MCF 10A (cell line): ENCODE measurements around the gene EXOC4. TPM values are rescaled to one million over a fixed set of nuclear protein-coding genes. Genes with fewer than 3 reads are reported as not detected.

Experiments
- BruUV-seq: library from RNA; stranded (reverse); fragments of 400-500 nt; replicated peaks from 2 replicates; lab custom pipeline; 2021; lab: Mats Ljungman, UMichigan
- CTCF ChIA-PET: fragments of 300-600 bp; sonication (Branson Sonifier 250); formaldehyde crosslinking; extraction: SDS; loops from one replicate; lab custom pipeline; 2021; ENCODE audit warnings: antibody characterized with exemption, inconsistent platforms; lab: Yijun Ruan, JAX
- POLR2A ChIA-PET: fragments of 300-600, 350-650 bp; sonication (Branson Sonifier 250); formaldehyde crosslinking; extraction: SDS; loops from one replicate; lab custom pipeline; 2020; ENCODE audit warnings: antibody characterized with exemption, inconsistent platforms; lab: Yijun Ruan, JAX
- DNase-seq: peaks from one replicate; pipeline ENCODE4 v3.0.0-alpha.2; 2018; ENCODE audit not compliant: unreplicated experiment
- H3K27ac Mint-ChIP-seq: one replicate; pipeline ENCODE4 v1.8.0; 2022; ENCODE audit warnings: mild to moderate bottlenecking, low read depth, mixed read lengths; ENCODE audit not compliant: unreplicated experiment
- H3K27me3 Mint-ChIP-seq: one replicate; pipeline ENCODE4 v1.8.0; 2022; ENCODE audit warnings: mixed read lengths; ENCODE audit not compliant: insufficient read depth, unreplicated experiment
- H3K36me3 Mint-ChIP-seq: one replicate; pipeline ENCODE4 v1.8.0; 2022; ENCODE audit warnings: mild to moderate bottlenecking, moderate library complexity, mixed read lengths; ENCODE audit not compliant: insufficient read depth, unreplicated experiment
- H3K4me1 Mint-ChIP-seq: one replicate; pipeline ENCODE4 v1.8.0; 2022; ENCODE audit warnings: mixed read lengths; ENCODE audit not compliant: insufficient read depth, unreplicated experiment
- H3K4me3 Mint-ChIP-seq: one replicate; pipeline ENCODE4 v1.8.0; 2022; ENCODE audit warnings: mild to moderate bottlenecking, moderate library complexity, mixed read lengths; ENCODE audit not compliant: unreplicated experiment
- H3K9me3 Mint-ChIP-seq: one replicate; pipeline ENCODE4 v1.8.0; 2022; ENCODE audit warnings: mixed read lengths; ENCODE audit not compliant: unreplicated experiment
- intact Hi-C: fragments of 100-400 bp; cut with micrococcal nuclease; formaldehyde crosslinking; loops from 2 replicates; pipeline ENCODE4 v1.14.1; 2022
- total RNA-seq: library from RNA; stranded (reverse); gene quantifications from 2 replicates; pipeline ENCODE4 v1.2.3, GENCODE V29; 2022
- TF ChIP-seq, protein P1 (sequence below): fragments of 200-600 bp; IDR thresholded peaks from one replicate; pipeline ENCODE4 v1.8.0; 2022; ENCODE audit warnings: antibody characterized with exemption, mild to moderate bottlenecking; ENCODE audit not compliant: unreplicated experiment

Gene EXOC4
- total RNA-seq, 1 experiment from 2014 or later: 105 TPM

DNA sequence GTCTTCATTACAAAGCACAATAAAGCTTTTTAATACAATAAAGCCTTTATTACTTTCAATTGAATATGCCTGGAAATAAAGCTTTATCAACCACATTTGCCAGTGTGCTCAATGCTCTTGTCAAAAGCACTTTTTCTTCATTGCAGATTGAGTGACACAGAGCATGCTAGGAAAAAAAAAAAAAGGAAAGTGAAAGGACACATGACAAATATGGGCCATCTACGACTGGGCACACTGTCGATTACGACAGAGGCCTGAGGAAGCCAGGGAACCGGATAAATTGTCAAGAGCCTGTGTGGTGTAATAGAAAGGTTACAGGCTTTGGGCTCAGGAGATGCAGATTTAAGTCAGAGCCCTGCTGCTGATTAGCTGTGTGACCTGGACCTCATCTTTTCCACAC lies 789.4 kb downstream of the EXOC4 start:
- CTCF ChIA-PET: interaction anchor here (0.6 to 0.7 kb wide), 3 partner anchors 36 to 961 kb away, joined by 3 to 6 read pairs (median 3); no protein-coding TSS in a partner anchor
- POLR2A ChIA-PET: no interaction called here
- TF ChIP-seq, protein P1, sequence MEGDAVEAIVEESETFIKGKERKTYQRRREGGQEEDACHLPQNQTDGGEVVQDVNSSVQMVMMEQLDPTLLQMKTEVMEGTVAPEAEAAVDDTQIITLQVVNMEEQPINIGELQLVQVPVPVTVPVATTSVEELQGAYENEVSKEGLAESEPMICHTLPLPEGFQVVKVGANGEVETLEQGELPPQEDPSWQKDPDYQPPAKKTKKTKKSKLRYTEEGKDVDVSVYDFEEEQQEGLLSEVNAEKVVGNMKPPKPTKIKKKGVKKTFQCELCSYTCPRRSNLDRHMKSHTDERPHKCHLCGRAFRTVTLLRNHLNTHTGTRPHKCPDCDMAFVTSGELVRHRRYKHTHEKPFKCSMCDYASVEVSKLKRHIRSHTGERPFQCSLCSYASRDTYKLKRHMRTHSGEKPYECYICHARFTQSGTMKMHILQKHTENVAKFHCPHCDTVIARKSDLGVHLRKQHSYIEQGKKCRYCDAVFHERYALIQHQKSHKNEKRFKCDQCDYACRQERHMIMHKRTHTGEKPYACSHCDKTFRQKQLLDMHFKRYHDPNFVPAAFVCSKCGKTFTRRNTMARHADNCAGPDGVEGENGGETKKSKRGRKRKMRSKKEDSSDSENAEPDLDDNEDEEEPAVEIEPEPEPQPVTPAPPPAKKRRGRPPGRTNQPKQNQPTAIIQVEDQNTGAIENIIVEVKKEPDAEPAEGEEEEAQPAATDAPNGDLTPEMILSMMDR: no peak
- intact Hi-C loops: no loop called here
- H3K27me3 Mint-ChIP-seq: no peaks in the 10 kb centered on the region
- H3K4me3 Mint-ChIP-seq: no peak overlapping the region
- H3K9me3 Mint-ChIP-seq: no peaks in the 10 kb centered on the region
- no peaks in the 10 kb centered on the region for H3K4me1 Mint-ChIP-seq
- DNase-seq: no peak
- no peak overlapping the region for H3K27ac Mint-ChIP-seq
- no peaks in the 10 kb centered on the region for H3K36me3 Mint-ChIP-seq
- no TSS peak for BruUV-seq

DNA sequence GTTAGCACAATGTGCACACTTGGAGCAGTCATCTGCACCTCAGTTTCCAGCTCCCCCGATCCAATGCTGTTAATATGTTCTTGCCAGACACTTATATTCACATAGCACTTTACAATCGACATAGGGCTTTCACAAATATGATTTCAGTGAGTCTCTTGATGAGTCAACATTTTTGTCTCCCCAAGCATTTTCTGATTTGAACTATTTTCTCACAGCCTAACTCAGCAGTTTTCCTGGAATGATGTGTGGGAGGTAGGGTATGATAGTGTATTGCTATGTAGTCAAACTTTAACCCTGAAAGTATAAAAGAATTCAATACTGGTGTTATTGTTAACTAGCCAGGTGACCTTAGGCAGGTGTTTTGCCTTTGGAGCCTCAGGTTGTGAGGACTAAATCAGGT lies 791.8 kb downstream of the EXOC4 start:
- Mint-ChIP-seq H3K27ac (no peak overlapping the region), H3K9me3 (no peaks in the 10 kb centered on the region), H3K4me1 (no peaks in the 10 kb centered on the region), H3K4me3 (no peak overlapping the region), H3K27me3 (no peaks in the 10 kb centered on the region), H3K36me3 (no peaks in the 10 kb centered on the region)
- TF ChIP-seq, protein P1: no peak
- CTCF ChIA-PET: interaction anchor here (0.5 to 1.0 kb wide), 2 partner anchors 12 to 1792 kb away, joined by 3 to 4 read pairs; no protein-coding TSS in a partner anchor
- intact Hi-C loops: no loop called here
- no TSS peak for BruUV-seq
- no peak for DNase-seq
- POLR2A ChIA-PET: no interaction called here

DNA sequence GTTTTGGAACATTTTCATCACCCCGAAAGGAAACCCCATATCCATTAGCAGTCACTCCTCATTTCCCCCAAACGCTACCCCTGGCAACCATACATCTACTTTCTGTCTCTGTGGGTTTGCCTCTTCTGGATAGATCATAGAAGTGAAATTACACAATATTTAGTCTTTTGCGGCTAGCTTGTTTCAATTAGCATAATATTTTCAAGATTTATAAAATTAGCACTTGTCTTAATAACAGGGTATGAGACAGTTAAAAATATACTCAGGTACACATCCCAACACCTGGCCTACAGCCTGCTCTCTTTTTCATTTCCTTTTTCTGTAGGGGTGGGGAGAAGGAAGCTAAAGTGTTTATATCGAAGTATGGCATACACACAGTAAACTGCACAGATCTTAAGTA lies 792.8 kb downstream of the EXOC4 start:
- BruUV-seq: no TSS peak
- Mint-ChIP-seq H3K4me1 (no peaks in the 10 kb centered on the region), H3K27me3 (no peaks in the 10 kb centered on the region), H3K4me3 (no peak overlapping the region), H3K36me3 (no peaks in the 10 kb centered on the region), H3K27ac (no peak overlapping the region), H3K9me3 (no peaks in the 10 kb centered on the region)
- intact Hi-C loops: no loop called here
- TF ChIP-seq, protein P1: no peak
- DNase-seq: no peak
- ChIA-PET CTCF (interaction anchor here (0.6 to 1.0 kb wide), 2 partner anchors 13 to 375 kb away, joined by 3 to 4 read pairs; no protein-coding TSS in a partner anchor), POLR2A (no interaction called here)

DNA sequence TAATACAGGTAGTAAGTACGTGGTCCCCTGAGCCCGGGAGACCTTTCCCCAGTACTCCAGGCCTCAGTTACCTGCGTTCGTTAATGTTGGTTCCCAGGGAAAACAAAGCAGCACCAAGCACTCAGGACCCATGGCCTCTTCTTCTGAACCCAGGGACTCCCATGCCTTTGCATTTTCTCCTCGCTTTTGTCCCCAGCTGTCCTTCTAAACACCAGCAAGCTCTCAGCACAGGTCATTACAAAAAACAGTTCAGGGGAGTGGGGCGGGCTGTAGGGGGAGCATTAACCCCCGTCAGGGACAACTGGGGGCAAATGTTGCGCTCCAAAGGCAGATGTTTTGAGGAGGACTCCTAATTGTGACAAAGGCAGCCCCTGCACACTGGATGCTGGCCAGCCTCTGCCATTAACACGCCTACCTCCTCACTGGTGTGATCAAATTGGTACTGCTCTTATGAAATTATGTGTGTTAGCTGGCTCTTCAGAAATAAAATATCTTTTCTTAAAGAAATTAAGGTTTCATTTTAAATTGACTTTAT lies 793.8 kb downstream of the EXOC4 start:
- no peak for DNase-seq
- ChIA-PET CTCF (interaction anchor here (0.6 kb wide), 1 partner anchor 374 kb away, joined by 4 read pairs; no protein-coding TSS in a partner anchor), POLR2A (no interaction called here)
- Mint-ChIP-seq H3K27ac (no peak overlapping the region), H3K4me3 (no peak overlapping the region), H3K4me1 (no peaks in the 10 kb centered on the region), H3K27me3 (no peaks in the 10 kb centered on the region), H3K36me3 (no peaks in the 10 kb centered on the region), H3K9me3 (no peaks in the 10 kb centered on the region)
- TF ChIP-seq, protein P1: no peak
- no TSS peak for BruUV-seq
- intact Hi-C loops: no loop called here
